Activated CD4-positive, alpha-beta T cell treated with anti-CD3 and anti-CD28 coated beads for 48 hours (primary cell): ENCODE measurements around the gene FOSL1.

ENCODE experiments used
- DNase-seq: peaks from one replicate; pipeline ENCODE4 v3.0.0-alpha.2; 2020

FOSL1 gene

GRCh38 chr11:65896034-65896999 is 3.9 kb downstream of the FOSL1 start:
- peak; percentile 35 for DNase-seq

DNA sequence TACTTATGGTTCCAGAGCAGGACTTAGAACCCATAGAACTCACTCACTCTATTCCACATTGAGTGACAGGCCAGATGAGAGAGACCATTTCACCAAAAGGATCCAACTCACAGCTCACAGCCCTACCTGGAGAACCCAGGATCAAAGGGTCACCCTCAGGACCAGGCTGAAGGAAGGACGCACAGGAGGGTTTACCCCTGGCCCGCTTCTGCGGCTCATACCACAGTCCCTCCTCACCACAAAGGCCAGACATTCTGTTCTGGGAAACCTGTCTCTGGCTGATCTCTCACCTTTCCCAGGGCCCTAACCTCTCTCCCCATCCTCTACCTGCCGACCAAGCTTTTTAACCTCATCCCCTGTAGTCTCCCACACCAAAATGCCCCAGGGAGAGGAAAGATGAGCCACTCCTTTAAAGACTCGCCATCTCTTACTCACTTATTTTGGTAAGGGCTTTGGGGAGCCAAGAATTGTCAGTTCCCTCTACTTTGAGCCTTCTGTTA is 4.7 kb downstream of the FOSL1 start:
- peak; percentile 4 for DNase-seq

DNA sequence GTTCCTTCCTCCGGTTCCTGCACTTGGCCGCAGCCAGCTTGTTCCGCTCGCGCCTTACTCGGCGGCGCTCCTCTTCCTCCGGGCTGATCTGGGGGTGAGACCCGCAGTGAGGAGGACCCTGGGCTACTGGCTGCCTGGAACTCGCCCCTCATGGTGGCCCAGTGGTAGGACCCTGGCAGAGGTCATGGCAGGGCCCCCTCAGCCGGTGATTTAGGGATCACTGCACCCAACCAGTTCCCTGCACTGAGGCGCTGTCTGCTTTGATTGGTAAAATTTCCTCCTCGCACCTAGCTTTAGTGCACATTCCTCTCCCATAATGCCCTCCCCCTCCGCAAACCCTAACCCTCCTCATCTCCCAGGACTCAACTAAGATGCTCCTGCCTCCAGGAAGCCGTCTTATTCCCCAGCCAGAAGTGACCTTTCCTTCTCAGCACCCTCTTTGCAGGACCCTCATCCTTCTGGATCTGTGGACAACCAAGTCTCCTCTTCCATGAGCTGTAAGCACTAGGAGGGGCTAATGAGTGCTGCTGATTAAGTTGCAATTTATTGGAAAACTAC is 6.1 kb downstream of the FOSL1 start:
- DNase-seq = peak; percentile 51

GRCh38 chr11:65892661-65893317 is 7.4 kb downstream of the FOSL1 start:
- DNase-seq = peak; percentile 23

GRCh38 chr11:65892137-65892540 is 8.0 kb downstream of the FOSL1 start:
- DNase-seq = peak; percentile 67

- peak; percentile 54 for DNase-seq
Observed at GRCh38 chr11:65891219-65892136, 8.7 kb downstream of the FOSL1 start.

GRCh38 chr11:65890324-65891218 is 9.6 kb downstream of the FOSL1 start, which contains the start of gene CCDC85B:
TSS of gene CCDC85B (plus strand) at chr11:65890673. CDS start at chr11:65890784, 111 bp downstream.
- DNase-seq = peak; percentile 99

- peak; percentile 98 for DNase-seq
Observed at GRCh38 chr11:65888163-65888814, 11.9 kb downstream of the FOSL1 start, which contains the start of gene FIBP. TSS of gene FIBP (minus strand) at chr11:65888471. CDS start at chr11:65888418, 53 bp downstream.

- peak; percentile 49 for DNase-seq
Observed at GRCh38 chr11:65887723-65888162, 12.4 kb downstream of the FOSL1 start.

GRCh38 chr11:65886826-65887722 is 13.1 kb downstream of the FOSL1 start:
- DNase-seq = no peak

DNA sequence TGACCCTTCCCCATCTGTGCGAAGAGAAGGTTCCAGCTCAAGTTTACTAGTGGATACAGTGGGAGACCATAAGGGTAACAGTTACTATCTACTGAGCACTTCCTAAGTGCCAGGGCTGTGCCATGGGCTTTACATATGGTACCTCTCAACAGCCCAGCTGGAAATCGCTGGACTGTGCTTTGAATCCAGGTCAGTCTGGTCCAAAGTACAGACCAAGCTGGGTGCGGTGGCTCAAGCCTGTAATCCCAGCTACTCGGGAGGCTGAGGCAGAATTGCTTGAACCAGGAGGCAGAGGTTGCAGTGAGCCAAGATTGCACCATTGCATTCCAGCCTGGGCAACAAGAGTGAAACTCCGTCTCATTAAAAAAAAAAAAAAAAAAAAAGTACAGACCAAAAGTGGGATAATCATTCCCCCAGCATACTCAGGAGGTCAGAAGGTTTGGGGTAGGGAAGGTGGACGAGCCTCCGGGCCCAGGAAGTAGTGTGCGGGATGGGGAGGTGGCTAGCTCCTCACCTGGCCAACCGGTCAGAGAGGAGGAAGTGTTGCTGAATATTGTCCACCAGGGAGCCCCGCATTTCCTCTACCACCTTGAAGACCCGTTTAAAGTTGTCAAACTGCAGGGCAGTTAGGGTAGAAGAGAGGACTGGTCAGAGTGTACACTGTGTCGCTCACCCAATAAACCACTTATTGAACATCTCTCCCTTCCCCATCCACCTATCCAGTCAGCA is 14.2 kb downstream of the FOSL1 start:
- DNase-seq = no peak

- DNase-seq = no peak
Observed at GRCh38 chr11:65885231-65885630, 15.0 kb downstream of the FOSL1 start.

DNA sequence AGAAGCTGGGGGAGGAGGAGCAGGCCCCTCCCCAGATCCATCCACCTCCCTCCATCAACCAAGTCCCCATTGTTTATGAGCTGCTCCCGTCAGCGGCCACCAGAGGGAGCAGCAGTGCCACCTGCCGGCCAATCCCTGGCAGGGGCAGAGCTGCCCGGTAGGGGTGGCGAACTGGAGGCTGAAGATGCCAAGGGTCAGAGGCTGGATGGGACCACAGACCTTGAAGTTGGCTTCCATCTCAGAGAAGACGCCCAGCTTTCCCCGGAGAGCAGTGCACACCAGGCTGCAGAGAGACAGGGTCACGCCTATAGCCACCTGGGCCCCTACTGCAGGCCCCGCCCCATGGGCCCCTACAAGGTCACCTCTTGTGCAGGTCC is 15.5 kb downstream of the FOSL1 start:
- DNase-seq = peak; percentile 87

DNA sequence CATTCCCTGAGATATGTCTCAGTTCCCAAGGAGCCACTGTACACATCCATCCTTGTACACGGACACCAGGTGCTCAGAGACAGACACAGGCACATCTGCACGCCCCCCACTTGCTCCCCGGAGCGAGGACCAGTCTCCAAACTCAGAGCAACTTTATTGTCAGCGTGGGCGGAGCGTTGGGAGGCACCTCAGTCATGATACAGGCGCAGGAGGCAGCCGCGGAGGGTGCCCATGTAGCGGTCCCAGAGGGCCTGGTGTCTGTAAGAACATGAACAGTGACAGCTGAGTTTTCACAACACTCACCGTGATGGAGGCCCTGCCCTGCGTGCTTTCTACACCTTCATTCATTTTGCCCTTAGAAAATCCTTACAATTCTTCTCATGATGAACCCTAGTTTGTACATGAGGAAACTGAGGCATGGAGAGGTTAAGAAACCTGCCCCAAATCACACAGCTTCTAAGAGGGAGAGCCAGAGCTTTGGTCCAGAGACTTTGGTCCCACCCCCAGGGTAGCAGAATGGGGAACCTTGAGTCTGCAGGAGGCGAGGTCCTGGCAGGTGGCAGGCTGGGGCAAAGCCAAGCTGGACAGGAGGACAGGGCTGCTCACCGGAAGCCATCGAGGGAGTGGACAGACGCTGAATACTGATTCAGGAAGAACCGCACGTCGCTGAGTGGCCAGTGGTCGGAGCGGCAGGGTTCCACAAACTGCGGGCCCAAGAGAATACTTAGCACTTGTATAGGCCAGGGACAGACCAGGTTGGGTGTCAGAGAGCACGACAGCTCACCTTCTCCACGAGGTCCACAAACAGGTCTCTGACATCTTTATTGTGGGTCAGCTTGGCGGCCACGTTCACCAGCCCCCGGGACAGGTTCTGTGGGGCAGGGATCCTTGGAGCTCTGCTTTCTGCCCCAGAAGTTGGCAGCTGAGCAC is 16.1 kb downstream of the FOSL1 start:
- DNase-seq = no peak

- DNase-seq = no peak
Observed at GRCh38 chr11:65883058-65883761, 17.0 kb downstream of the FOSL1 start.

GRCh38 chr11:65882120-65883057 is 17.8 kb downstream of the FOSL1 start:
- no peak for DNase-seq
